ENCODE results near the gene FOXJ3. TPM values are rescaled to one million over a fixed set of nuclear protein-coding genes. Genes with fewer than 3 reads are reported as not detected.

FOXJ3 gene
- total and polyA plus RNA-seq, 8 donors, result 6.8 to 25.5 (median 20.2) TPM

GRCh38 chr1:42323551-42323950 is 11.5 kb downstream of the FOXJ3 start:
- Histone ChIP-seq H3K4me1 (peaks cover 8 to 51% (median 41%) of the 10 kb centered on the region in 3 donors), H3K36me3 (no peaks in the 10 kb centered on the region), H3K27me3 (no peaks in the 10 kb centered on the region), H3K27ac (no peak overlapping the region), H3K4me3 (no peak overlapping the region), H3K9me3 (no peaks in the 10 kb centered on the region)
- intact Hi-C loops (cut with DNase I), result no loop called here
- 74 to 83% methylated on average over 2 of the region's 2 CpGs for WGBS, 2 donors
- ATAC-seq (no peak), FAIRE-seq (no peak), DNase-seq (no peak)
- no peak for TF ChIP-seq CTCF (IDR thresholded peaks at IDR 0.05)

GRCh38 chr1:42322577-42322976 is 12.5 kb downstream of the FOXJ3 start:
- Histone ChIP-seq H3K4me1 (peaks cover 8 to 51% (median 41%) of the 10 kb centered on the region in 3 donors), H3K36me3 (no peaks in the 10 kb centered on the region), H3K9me3 (no peaks in the 10 kb centered on the region), H3K4me3 (no peak overlapping the region), H3K27me3 (no peaks in the 10 kb centered on the region), H3K27ac (no peak overlapping the region)
- ATAC-seq (no peak), FAIRE-seq (no peak), DNase-seq (no peak)
- intact Hi-C loops (cut with DNase I), result no loop called here
- TF ChIP-seq CTCF (IDR thresholded peaks at IDR 0.05), result no peak
- 0% methylated on average over 1 of the region's 1 CpG for WGBS, 2 donors

GRCh38 chr1:42321731-42322130 is 13.3 kb downstream of the FOXJ3 start:
- FAIRE-seq (no peak), DNase-seq (no peak), ATAC-seq (no peak)
- peaks cover 8 to 51% (median 47%) of the 10 kb centered on the region in 3 donors for H3K4me1 ChIP-seq
- WGBS, 2 donors, result 47 to 53% methylated on average over 4 of the region's 4 CpGs
- no peaks in the 10 kb centered on the region for H3K27me3 ChIP-seq
- TF ChIP-seq CTCF (IDR thresholded peaks at IDR 0.05), result no peak
- H3K27ac ChIP-seq, result no peak overlapping the region
- no peak overlapping the region for H3K4me3 ChIP-seq
- no peaks in the 10 kb centered on the region for H3K36me3 ChIP-seq
- no peaks in the 10 kb centered on the region for H3K9me3 ChIP-seq
- intact Hi-C loops (cut with DNase I), result no loop called here

- no peak for FAIRE-seq
- H3K4me1 ChIP-seq, result peaks cover 9 to 55% (median 51%) of the 10 kb centered on the region in 3 donors
These were observed 14.3 kb downstream of the FOXJ3 start for GRCh38 chr1:42320708-42321107.

More at GRCh38 chr1:42320708-42321107, 14.3 kb downstream of the FOXJ3 start:
- Histone ChIP-seq H3K27me3 (no peaks in the 10 kb centered on the region), H3K9me3 (no peaks in the 10 kb centered on the region), H3K27ac (no peak overlapping the region), H3K4me3 (no peak overlapping the region), H3K36me3 (no peaks in the 10 kb centered on the region)
- ATAC-seq, result no peak
- TF ChIP-seq CTCF (IDR thresholded peaks at IDR 0.05), result no peak
- 32 to 34% methylated on average over 2 of the region's 2 CpGs for WGBS, 2 donors
- intact Hi-C loops (cut with DNase I), result no loop called here
- DNase-seq, result no peak
